ENCODE results near the gene CHRDL2.

Gene CHRDL2

DNA sequence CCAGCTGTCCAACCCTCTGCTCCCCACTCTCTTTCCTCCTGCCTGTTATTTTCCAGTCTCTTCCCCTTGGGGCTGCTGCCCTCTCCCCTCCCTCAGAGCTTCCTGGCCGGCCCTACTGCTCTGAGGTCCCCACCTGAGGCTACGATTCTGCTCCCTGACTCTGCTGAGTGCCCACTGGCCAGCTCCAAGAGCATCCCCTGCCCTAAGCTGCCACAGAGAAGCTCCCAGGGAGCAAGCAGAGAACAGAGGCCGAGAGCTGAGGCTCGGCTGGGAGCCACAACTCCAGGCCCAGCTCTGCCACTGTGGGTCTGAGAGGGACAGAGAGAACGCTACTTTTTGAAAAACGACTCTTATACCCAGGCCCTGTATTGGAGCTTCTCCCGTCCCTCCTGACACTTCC lies 61.1 kb downstream of the CHRDL2 start:
- TF ChIP-seq, protein P1, sequence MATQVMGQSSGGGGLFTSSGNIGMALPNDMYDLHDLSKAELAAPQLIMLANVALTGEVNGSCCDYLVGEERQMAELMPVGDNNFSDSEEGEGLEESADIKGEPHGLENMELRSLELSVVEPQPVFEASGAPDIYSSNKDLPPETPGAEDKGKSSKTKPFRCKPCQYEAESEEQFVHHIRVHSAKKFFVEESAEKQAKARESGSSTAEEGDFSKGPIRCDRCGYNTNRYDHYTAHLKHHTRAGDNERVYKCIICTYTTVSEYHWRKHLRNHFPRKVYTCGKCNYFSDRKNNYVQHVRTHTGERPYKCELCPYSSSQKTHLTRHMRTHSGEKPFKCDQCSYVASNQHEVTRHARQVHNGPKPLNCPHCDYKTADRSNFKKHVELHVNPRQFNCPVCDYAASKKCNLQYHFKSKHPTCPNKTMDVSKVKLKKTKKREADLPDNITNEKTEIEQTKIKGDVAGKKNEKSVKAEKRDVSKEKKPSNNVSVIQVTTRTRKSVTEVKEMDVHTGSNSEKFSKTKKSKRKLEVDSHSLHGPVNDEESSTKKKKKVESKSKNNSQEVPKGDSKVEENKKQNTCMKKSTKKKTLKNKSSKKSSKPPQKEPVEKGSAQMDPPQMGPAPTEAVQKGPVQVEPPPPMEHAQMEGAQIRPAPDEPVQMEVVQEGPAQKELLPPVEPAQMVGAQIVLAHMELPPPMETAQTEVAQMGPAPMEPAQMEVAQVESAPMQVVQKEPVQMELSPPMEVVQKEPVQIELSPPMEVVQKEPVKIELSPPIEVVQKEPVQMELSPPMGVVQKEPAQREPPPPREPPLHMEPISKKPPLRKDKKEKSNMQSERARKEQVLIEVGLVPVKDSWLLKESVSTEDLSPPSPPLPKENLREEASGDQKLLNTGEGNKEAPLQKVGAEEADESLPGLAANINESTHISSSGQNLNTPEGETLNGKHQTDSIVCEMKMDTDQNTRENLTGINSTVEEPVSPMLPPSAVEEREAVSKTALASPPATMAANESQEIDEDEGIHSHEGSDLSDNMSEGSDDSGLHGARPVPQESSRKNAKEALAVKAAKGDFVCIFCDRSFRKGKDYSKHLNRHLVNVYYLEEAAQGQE (IDR thresholded peaks at IDR 0.05; ENCODE audit: insufficient read depth in 1 of 2, low read depth in 2 of 2, low read length in 2 of 2), result no peak
- TF ChIP-seq SIN3A (IDR thresholded peaks at IDR 0.05; ENCODE audit: borderline replicate concordance, insufficient read depth, low read length) (no peak), POLR2AphosphoS5 (IDR thresholded peaks at IDR 0.05; ENCODE audit: low read depth, low read length) (no peak), TAF1 (IDR thresholded peaks at IDR 0.05; ENCODE audit: borderline replicate concordance, insufficient read depth, low read length) (no peak)

DNA sequence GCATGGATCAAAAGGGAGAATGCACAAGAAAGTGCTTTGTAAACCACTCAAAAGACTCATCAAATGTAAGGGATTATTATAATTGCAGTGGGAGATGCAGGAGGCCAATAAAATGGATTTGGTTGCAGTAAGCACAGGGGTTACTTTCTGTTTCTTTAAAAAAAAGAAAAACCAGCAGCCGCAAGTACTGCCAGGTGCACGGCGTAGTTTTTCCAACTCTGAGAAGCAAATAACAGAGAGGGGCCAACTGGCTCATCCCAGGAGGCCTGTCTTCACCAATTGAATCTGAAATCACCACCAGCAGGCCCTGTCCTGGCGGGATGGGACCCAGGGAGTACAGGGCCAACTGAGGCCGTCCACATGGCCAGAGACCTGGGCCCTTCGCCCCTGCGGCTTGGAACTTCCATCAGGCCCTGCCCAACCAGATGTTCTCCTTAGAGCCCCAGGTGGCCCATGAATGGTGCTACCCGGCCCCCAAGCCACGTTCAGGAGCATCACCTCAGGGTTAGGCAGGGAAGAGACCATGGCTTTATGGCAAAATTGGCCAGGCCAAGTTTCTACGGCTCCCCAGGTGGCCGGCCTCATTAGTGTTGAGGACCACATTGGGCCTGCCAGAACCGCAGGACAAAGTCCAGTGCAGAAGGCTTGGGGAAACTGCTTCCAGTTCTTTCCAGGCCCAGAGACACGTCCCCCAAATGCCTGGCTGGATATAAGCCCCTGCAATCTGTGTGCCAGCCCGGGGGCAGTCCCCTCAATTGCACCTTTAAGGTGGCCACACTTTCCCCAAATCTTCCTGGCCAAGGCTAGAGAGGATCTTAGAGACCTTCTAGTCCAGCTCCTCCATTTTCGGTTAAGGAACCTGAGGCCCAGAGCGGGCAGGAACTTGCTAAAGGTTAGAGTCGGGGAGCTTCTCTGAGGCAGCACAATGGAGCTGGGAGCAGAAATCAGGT lies 61.7 kb downstream of the CHRDL2 start:
- TF ChIP-seq, protein P1 (IDR thresholded peaks at IDR 0.05; ENCODE audit: insufficient read depth in 1 of 2, low read depth in 2 of 2, low read length in 2 of 2), result no peak
- TF ChIP-seq TAF1 (IDR thresholded peaks at IDR 0.05; ENCODE audit: borderline replicate concordance, insufficient read depth, low read length), result no peak
- no peak for TF ChIP-seq POLR2AphosphoS5 (IDR thresholded peaks at IDR 0.05; ENCODE audit: low read depth, low read length)
- no peak for TF ChIP-seq SIN3A (IDR thresholded peaks at IDR 0.05; ENCODE audit: borderline replicate concordance, insufficient read depth, low read length)
- no peak for TF ChIP-seq FOXP2 (optimal IDR thresholded peaks at IDR 0.05; ENCODE audit: borderline replicate concordance, extremely low read depth, extremely low read length, insufficient read depth)

DNA sequence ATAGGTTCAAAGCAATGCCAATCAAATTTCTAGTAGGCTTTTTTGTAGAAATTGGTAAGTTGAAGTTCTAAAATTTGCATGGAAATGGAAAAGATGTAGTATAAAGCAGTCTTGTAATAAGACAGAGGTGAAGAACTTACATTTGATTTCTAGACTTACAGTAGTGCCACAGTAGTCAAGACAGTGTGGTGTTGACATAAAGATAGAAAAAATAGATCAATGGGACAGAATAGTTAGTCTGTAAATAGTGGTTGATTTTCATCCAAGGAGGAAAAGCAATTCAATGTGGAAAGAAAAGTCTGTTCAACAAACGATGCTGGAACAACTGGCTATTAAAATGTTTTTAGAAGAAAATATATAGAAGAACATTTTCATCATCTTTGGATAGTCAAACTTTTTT lies 67.9 kb downstream of the CHRDL2 start:
- TF ChIP-seq SIN3A (IDR thresholded peaks at IDR 0.05; ENCODE audit: borderline replicate concordance, insufficient read depth, low read length), result no peak
- TF ChIP-seq, protein P1 (IDR thresholded peaks at IDR 0.05; ENCODE audit: insufficient read depth in 1 of 2, low read depth in 2 of 2, low read length in 2 of 2), result no peak
- TF ChIP-seq POLR2AphosphoS5 (IDR thresholded peaks at IDR 0.05; ENCODE audit: low read depth, low read length), result no peak
- TF ChIP-seq TAF1 (IDR thresholded peaks at IDR 0.05; ENCODE audit: borderline replicate concordance, insufficient read depth, low read length), result no peak
- TF ChIP-seq FOXP2 (optimal IDR thresholded peaks at IDR 0.05; ENCODE audit: borderline replicate concordance, extremely low read depth, extremely low read length, insufficient read depth), result no peak

DNA sequence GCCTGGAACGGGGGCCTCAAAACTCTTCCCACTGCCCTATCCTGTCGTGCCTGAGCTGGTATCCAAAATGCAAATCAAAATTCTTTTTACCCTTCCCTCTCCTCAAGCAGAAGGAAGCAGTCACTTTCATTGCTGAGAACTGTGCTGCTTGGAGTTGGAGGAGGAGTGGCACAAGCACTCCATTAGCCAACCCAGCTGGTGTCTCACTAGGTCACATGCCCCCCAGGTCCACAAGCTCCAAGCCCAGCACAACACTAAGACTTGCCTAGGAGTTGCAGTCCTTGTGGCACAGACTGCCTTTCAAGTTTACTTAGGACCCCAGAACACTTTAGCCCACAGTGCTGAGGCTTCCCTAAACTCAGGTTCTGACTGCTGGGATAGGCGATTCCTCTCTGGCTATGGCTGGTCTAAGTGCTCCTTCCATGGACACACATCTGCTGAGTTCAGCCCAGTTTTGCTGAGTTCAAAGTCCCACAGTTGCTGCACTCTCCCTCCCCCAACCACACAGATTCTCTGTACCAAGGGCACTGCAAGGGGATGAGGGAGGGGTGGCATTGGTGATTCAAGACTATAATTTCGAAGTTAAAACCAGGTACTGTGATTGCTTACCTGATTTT lies 68.6 kb downstream of the CHRDL2 start:
- no peak for TF ChIP-seq FOXP2 (optimal IDR thresholded peaks at IDR 0.05; ENCODE audit: borderline replicate concordance, extremely low read depth, extremely low read length, insufficient read depth)
- TF ChIP-seq, protein P1 (IDR thresholded peaks at IDR 0.05; ENCODE audit: insufficient read depth in 1 of 2, low read depth in 2 of 2, low read length in 2 of 2), result no peak
- no peak for TF ChIP-seq SIN3A (IDR thresholded peaks at IDR 0.05; ENCODE audit: borderline replicate concordance, insufficient read depth, low read length)
- TF ChIP-seq TAF1 (IDR thresholded peaks at IDR 0.05; ENCODE audit: borderline replicate concordance, insufficient read depth, low read length), result no peak
- no peak for TF ChIP-seq POLR2AphosphoS5 (IDR thresholded peaks at IDR 0.05; ENCODE audit: low read depth, low read length)

Measured in PFSK-1 (cell line).